ENCODE results near the gene AAK1. TPM values are rescaled to one million over a fixed set of nuclear protein-coding genes. Genes with fewer than 3 reads are reported as not detected.

AAK1 gene
- total and polyA plus RNA-seq, 10 of the 15 experiments (the other 5 are each of a cell fraction or from before 2014, with no cell fraction given), result 2.9 to 41.4 (median 17.5) TPM

DNA sequence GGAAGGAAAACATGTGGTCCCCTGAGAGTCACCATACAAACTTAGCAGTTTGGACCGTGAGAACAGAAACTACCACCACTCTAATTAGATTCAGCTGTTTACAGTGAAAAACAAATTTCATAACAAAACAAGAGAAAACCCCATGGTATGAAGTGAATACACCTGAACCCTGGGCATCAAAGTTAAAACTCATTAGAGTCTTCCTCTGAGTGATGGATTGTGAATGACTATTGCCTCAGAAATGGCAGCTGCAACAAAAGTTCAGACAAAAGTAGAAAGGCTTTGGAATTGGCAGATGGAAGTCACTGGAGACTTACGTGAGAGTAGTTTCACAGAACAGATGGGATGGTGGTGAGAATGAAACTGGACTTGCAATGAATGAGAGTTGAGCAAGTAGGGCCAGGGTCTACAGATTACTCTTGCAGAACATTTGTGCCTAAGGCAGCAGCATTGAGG, 98.0 kb downstream of the AAK1 start (continued):
- TF ChIP-seq, protein P1, sequence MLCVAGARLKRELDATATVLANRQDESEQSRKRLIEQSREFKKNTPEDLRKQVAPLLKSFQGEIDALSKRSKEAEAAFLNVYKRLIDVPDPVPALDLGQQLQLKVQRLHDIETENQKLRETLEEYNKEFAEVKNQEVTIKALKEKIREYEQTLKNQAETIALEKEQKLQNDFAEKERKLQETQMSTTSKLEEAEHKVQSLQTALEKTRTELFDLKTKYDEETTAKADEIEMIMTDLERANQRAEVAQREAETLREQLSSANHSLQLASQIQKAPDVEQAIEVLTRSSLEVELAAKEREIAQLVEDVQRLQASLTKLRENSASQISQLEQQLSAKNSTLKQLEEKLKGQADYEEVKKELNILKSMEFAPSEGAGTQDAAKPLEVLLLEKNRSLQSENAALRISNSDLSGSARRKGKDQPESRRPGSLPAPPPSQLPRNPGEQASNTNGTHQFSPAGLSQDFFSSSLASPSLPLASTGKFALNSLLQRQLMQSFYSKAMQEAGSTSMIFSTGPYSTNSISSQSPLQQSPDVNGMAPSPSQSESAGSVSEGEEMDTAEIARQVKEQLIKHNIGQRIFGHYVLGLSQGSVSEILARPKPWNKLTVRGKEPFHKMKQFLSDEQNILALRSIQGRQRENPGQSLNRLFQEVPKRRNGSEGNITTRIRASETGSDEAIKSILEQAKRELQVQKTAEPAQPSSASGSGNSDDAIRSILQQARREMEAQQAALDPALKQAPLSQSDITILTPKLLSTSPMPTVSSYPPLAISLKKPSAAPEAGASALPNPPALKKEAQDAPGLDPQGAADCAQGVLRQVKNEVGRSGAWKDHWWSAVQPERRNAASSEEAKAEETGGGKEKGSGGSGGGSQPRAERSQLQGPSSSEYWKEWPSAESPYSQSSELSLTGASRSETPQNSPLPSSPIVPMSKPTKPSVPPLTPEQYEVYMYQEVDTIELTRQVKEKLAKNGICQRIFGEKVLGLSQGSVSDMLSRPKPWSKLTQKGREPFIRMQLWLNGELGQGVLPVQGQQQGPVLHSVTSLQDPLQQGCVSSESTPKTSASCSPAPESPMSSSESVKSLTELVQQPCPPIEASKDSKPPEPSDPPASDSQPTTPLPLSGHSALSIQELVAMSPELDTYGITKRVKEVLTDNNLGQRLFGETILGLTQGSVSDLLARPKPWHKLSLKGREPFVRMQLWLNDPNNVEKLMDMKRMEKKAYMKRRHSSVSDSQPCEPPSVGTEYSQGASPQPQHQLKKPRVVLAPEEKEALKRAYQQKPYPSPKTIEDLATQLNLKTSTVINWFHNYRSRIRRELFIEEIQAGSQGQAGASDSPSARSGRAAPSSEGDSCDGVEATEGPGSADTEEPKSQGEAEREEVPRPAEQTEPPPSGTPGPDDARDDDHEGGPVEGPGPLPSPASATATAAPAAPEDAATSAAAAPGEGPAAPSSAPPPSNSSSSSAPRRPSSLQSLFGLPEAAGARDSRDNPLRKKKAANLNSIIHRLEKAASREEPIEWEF (IDR thresholded peaks at IDR 0.05; ENCODE audit: insufficient replicate concordance, low read depth, low read length), result no peak
- TF ChIP-seq IRF4 (IDR thresholded peaks at IDR 0.05; ENCODE audit: low read depth, low read length), result no peak
- TF ChIP-seq NR2C1 (IDR thresholded peaks at IDR 0.05), result no peak
- no peak for TF ChIP-seq ZNF622 (IDR thresholded peaks at IDR 0.05)
- TF ChIP-seq, protein P2, sequence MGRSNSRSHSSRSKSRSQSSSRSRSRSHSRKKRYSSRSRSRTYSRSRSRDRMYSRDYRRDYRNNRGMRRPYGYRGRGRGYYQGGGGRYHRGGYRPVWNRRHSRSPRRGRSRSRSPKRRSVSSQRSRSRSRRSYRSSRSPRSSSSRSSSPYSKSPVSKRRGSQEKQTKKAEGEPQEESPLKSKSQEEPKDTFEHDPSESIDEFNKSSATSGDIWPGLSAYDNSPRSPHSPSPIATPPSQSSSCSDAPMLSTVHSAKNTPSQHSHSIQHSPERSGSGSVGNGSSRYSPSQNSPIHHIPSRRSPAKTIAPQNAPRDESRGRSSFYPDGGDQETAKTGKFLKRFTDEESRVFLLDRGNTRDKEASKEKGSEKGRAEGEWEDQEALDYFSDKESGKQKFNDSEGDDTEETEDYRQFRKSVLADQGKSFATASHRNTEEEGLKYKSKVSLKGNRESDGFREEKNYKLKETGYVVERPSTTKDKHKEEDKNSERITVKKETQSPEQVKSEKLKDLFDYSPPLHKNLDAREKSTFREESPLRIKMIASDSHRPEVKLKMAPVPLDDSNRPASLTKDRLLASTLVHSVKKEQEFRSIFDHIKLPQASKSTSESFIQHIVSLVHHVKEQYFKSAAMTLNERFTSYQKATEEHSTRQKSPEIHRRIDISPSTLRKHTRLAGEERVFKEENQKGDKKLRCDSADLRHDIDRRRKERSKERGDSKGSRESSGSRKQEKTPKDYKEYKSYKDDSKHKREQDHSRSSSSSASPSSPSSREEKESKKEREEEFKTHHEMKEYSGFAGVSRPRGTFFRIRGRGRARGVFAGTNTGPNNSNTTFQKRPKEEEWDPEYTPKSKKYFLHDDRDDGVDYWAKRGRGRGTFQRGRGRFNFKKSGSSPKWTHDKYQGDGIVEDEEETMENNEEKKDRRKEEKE (IDR thresholded peaks at IDR 0.05), result no peak
- 0 out of 2 replicates have a peak, but pooled peaks have one; percentile 35 for TF ChIP-seq YY1 (IDR thresholded peaks at IDR 0.05; ENCODE audit: low read depth, low read length)
- TF ChIP-seq SUZ12 (IDR thresholded peaks at IDR 0.05; ENCODE audit: unreplicated experiment), result no peak
- 0 out of 2 replicates have a peak, but pooled peaks have one; percentile 28 for TF ChIP-seq JUNB (IDR thresholded peaks at IDR 0.05)
- TF ChIP-seq SIX5 (IDR thresholded peaks at IDR 0.05; ENCODE audit: low read depth, low read length, severe bottlenecking), result no peak
- TF ChIP-seq SP1 (IDR thresholded peaks at IDR 0.05; ENCODE audit: low read depth, low read length), result no peak
- peak; percentile 55; the same call in 1 of the 2 replicates for TF ChIP-seq MTA2 (IDR thresholded peaks at IDR 0.05; ENCODE audit: low read depth)
- no peak for TF ChIP-seq POU2F2 (IDR thresholded peaks at IDR 0.05; ENCODE audit: borderline replicate concordance, low read depth, low read length)
- TF ChIP-seq ZNF217 (IDR thresholded peaks at IDR 0.05), result 0 out of 2 replicates have a peak, but pooled peaks have one; percentile 21
- TF ChIP-seq ZNF384 (IDR thresholded peaks at IDR 0.05; ENCODE audit: borderline replicate concordance, low read depth, low read length), result no peak
- TF ChIP-seq BHLHE40 (IDR thresholded peaks at IDR 0.05; ENCODE audit: borderline replicate concordance in 1 of 2, low read depth in 2 of 2, low read length in 1 of 2), result no peak
- TF ChIP-seq, protein P3, sequence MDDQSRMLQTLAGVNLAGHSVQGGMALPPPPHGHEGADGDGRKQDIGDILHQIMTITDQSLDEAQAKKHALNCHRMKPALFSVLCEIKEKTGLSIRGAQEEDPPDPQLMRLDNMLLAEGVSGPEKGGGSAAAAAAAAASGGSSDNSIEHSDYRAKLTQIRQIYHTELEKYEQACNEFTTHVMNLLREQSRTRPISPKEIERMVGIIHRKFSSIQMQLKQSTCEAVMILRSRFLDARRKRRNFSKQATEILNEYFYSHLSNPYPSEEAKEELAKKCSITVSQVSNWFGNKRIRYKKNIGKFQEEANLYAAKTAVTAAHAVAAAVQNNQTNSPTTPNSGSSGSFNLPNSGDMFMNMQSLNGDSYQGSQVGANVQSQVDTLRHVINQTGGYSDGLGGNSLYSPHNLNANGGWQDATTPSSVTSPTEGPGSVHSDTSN (IDR thresholded peaks at IDR 0.05; ENCODE audit: insufficient replicate concordance, low read depth, low read length), result no peak
- TF ChIP-seq ZNF207 (IDR thresholded peaks at IDR 0.05; ENCODE audit: borderline replicate concordance), result no peak
- no peak for TF ChIP-seq CHD4 (IDR thresholded peaks at IDR 0.05)
- TF ChIP-seq MTA3 (IDR thresholded peaks at IDR 0.05; ENCODE audit: borderline replicate concordance, low read length), result 0 out of 2 replicates have a peak, but pooled peaks have one; percentile 42

All from GM12878 (cell line).